Peyer's patch (tissue), 4 donors: ENCODE results near the gene ADCY7.

Experiments used
- CTCF ChIP-seq, 6 experiments: fragments of 450-650 bp in 4 of 6; fragments of 200-600 bp in 2 of 6; sonication (generic) in 1 of 6; IDR thresholded peaks; one replicate each; pipeline ENCODE4 v1.5.1; 2017 to 2019; ENCODE audit warnings: antibody characterized with exemption in 6 of 6, mild to moderate bottlenecking in 3 of 6, moderate library complexity in 1 of 6
- POLR2A ChIP-seq, 2 donors: fragments of 450-650 bp; IDR thresholded peaks; one replicate each; pipeline ENCODE4 v1.5.1; 2017; ENCODE audit warnings: antibody characterized with exemption in 2 of 2, mild to moderate bottlenecking in 2 of 2, moderate library complexity in 2 of 2

DNA sequence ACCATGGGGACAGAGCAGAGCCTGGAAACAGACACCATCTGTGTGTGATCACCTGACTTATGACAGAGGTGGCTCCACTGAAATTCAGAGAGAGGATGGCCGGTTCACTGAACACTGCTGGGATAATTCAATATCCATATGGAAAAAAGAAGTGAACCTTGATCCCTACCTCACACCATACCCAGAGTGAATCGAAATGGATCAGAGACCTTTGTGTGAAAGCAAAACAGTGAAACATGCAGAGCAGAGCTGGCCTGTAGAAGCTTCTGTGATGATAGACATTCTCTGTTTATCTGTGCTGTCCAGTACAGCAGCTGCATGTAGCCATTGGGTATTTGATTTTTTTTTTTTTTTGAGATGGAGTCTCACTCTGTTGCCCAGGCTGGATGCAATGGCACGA, 20.3 kb downstream of the ADCY7 start:
- no peak for TF ChIP-seq POLR2A (IDR thresholded peaks at IDR 0.05)
- no peak for TF ChIP-seq CTCF (IDR thresholded peaks at IDR 0.05)
